Astrocyte (in vitro differentiated cells and primary cell): ENCODE measurements around the gene LZTS3. TPM values are rescaled to one million over a fixed set of nuclear protein-coding genes. Genes with fewer than 3 reads are reported as not detected.

Experiments
- DNase-seq: peaks from one replicate; pipeline ENCODE4 v3.0.0-alpha.2; 2010; ENCODE audit warnings: low read depth
- FAIRE-seq: peaks from 2 replicates; lab custom pipeline; 2011; peaks lifted over from hg19 to GRCh38; lab: Jason Lieb, UNC
- H2AFZ ChIP-seq: 2 replicates; pipeline ENCODE4 v1.6.0; 2012; ENCODE audit warnings: low read depth, low read length, inconsistent platforms
- H3K27ac ChIP-seq: 2 replicates; pipeline ENCODE4 v1.5.1; 2011; ENCODE audit warnings: low read depth, low read length, inconsistent platforms
- H3K27me3 ChIP-seq: 2 replicates; pipeline ENCODE4 v1.6.0; 2011; ENCODE audit warnings: low read length, inconsistent platforms; ENCODE audit not compliant: insufficient read depth
- H3K36me3 ChIP-seq: 2 replicates; pipeline ENCODE4 v1.5.1; 2011; ENCODE audit warnings: low read length, inconsistent platforms; ENCODE audit not compliant: insufficient read depth
- H3K4me1 ChIP-seq: 2 replicates; pipeline ENCODE4 v1.5.1; 2011; ENCODE audit warnings: low read length, inconsistent platforms; ENCODE audit not compliant: insufficient read depth
- H3K4me2 ChIP-seq: 2 replicates; pipeline ENCODE4 v1.6.0; 2012; ENCODE audit warnings: low read length, inconsistent platforms
- H3K4me3 ChIP-seq: 2 replicates; pipeline ENCODE4 v1.5.1; 2011; ENCODE audit warnings: low read depth, mild to moderate bottlenecking, low read length, inconsistent platforms; ENCODE audit not compliant: insufficient read depth
- H3K79me2 ChIP-seq: 2 replicates; pipeline ENCODE4 v1.6.0; 2012; ENCODE audit warnings: mild to moderate bottlenecking, low read length, inconsistent platforms; ENCODE audit not compliant: insufficient read depth
- H3K9ac ChIP-seq: 2 replicates; pipeline ENCODE4 v1.6.0; 2012; ENCODE audit warnings: mild to moderate bottlenecking, low read length, inconsistent platforms
- H3K9me3 ChIP-seq: 2 replicates; pipeline ENCODE4 v1.5.1; 2012; ENCODE audit warnings: low read depth, mild to moderate bottlenecking, low read length, inconsistent platforms; ENCODE audit not compliant: insufficient read depth
- H4K20me1 ChIP-seq: 2 replicates; pipeline ENCODE4 v1.6.0; 2012; ENCODE audit warnings: low read length, inconsistent platforms; ENCODE audit not compliant: insufficient read depth
- H3K27ac Mint-ChIP-seq: one replicate; pipeline ENCODE4 v1.8.0; 2021; ENCODE audit warnings: mild to moderate bottlenecking, mixed read lengths; ENCODE audit not compliant: unreplicated experiment
- H3K27me3 Mint-ChIP-seq: one replicate; pipeline ENCODE4 v1.8.0; 2021; ENCODE audit warnings: low read depth, mixed read lengths; ENCODE audit not compliant: unreplicated experiment
- H3K36me3 Mint-ChIP-seq: one replicate; pipeline ENCODE4 v1.8.0; 2021; ENCODE audit warnings: low read depth, mixed read lengths; ENCODE audit not compliant: unreplicated experiment
- H3K4me1 Mint-ChIP-seq: one replicate; pipeline ENCODE4 v1.8.0; 2021; ENCODE audit warnings: low read depth, mixed read lengths; ENCODE audit not compliant: unreplicated experiment
- H3K4me3 Mint-ChIP-seq: one replicate; pipeline ENCODE4 v1.8.0; 2021; ENCODE audit warnings: mild to moderate bottlenecking, moderate library complexity, mixed read lengths; ENCODE audit not compliant: unreplicated experiment
- H3K9me3 Mint-ChIP-seq: one replicate; pipeline ENCODE4 v1.8.0; 2021; ENCODE audit warnings: mild to moderate bottlenecking, mixed read lengths; ENCODE audit not compliant: unreplicated experiment
- CTCF ChIP-seq: IDR thresholded peaks from 2 replicates; pipeline ENCODE4 v1.5.1; 2011; ENCODE audit warnings: low read depth, mild to moderate bottlenecking, inconsistent platforms, low read length, moderate library complexity; ENCODE audit not compliant: insufficient read depth
- EZH2 ChIP-seq: IDR thresholded peaks from 2 replicates; pipeline ENCODE4 v1.6.1; 2012; ENCODE audit warnings: mild to moderate bottlenecking, low read length, inconsistent platforms; ENCODE audit not compliant: insufficient read depth
- total RNA-seq: library from RNA; stranded (reverse); gene quantifications from 2 replicates; pipeline ENCODE4 v1.2.1, GENCODE V29; 2021

LZTS3 gene
- total RNA-seq, 1 donor from 2014 or later = 12.6 TPM

- no peaks in the 10 kb centered on the region for H3K27me3 ChIP-seq
- H3K4me3 Mint-ChIP-seq = no peak overlapping the region
- DNase-seq = no peak
- H3K9me3 Mint-ChIP-seq = no peaks in the 10 kb centered on the region
- peaks cover 20% of the 10 kb centered on the region for H3K36me3 Mint-ChIP-seq
- no peaks in the 10 kb centered on the region for H3K4me1 Mint-ChIP-seq
- H3K4me3 ChIP-seq = no peak overlapping the region
- peaks cover 3% of the 10 kb centered on the region for H3K36me3 ChIP-seq
- H4K20me1 ChIP-seq = peaks cover 7% of the 10 kb centered on the region
- no peak overlapping the region for H2AFZ ChIP-seq
- no peak overlapping the region for H3K9ac ChIP-seq
- no peak overlapping the region for H3K27ac Mint-ChIP-seq
- no peak for TF ChIP-seq CTCF
- no peak for TF ChIP-seq EZH2
- no peaks in the 10 kb centered on the region for H3K9me3 ChIP-seq
- no peaks in the 10 kb centered on the region for H3K27me3 Mint-ChIP-seq
- no peak overlapping the region for H3K4me2 ChIP-seq
- no peak for FAIRE-seq
- H3K79me2 ChIP-seq = peaks cover 21% of the 10 kb centered on the region
- no peak overlapping the region for H3K27ac ChIP-seq
- H3K4me1 ChIP-seq = peaks cover 9% of the 10 kb centered on the region
These were observed 26.8 kb upstream of the LZTS3 start for GRCh38 chr20:3199976-3200755.

GRCh38 chr20:3199206-3199605 lies 25.9 kb upstream of the LZTS3 start:
- Mint-ChIP-seq H3K27me3 (no peaks in the 10 kb centered on the region), H3K9me3 (no peaks in the 10 kb centered on the region), H3K4me3 (no peak overlapping the region), H3K36me3 (peaks cover 21% of the 10 kb centered on the region), H3K4me1 (no peaks in the 10 kb centered on the region), H3K27ac (no peak overlapping the region)
- H3K9ac ChIP-seq = no peak overlapping the region
- H3K4me2 ChIP-seq = no peak overlapping the region
- H3K4me1 ChIP-seq = peaks cover 9% of the 10 kb centered on the region
- no peak overlapping the region for H3K4me3 ChIP-seq
- no peaks in the 10 kb centered on the region for H3K27me3 ChIP-seq
- no peak overlapping the region for H3K27ac ChIP-seq
- FAIRE-seq (no peak), DNase-seq (no peak)
- peaks cover 7% of the 10 kb centered on the region for H4K20me1 ChIP-seq
- no peak for TF ChIP-seq CTCF
- no peak for TF ChIP-seq EZH2
- H3K9me3 ChIP-seq = no peaks in the 10 kb centered on the region
- peaks cover 20% of the 10 kb centered on the region for H3K79me2 ChIP-seq
- H2AFZ ChIP-seq = no peak overlapping the region
- H3K36me3 ChIP-seq = peaks cover 3% of the 10 kb centered on the region

DNA sequence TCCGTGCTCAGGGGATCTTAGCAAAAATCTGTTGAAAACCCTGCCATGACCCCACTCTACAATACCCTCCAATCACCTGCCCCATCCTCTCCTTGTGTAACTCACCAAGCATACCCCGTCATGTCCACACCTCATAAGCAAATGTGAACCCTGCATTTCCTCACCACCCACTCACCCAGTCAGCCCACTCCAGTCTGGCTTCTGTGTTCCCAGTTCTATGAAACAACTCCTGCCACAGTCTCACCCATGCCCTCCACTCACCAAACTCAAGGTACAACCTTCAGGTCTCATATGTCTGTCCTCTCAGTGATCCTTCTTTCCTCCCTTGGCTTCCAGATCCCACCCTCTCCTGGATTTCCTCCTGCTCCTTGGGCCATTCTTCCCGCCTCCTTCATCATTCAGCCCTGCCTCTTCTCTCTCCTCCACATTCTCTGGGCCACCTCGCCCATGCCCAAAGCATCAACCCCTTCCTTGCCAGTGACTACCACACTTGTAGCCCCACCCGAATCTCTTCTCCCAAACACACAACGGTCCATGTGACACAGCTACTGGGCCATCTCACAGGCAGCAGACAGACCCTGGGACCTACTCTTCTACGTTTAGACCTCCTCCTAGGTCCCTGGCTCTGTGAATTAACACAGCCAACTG lies 22.4 kb upstream of the LZTS3 start:
- Mint-ChIP-seq H3K27me3 (no peaks in the 10 kb centered on the region), H3K27ac (no peak overlapping the region), H3K4me3 (no peak overlapping the region), H3K9me3 (no peaks in the 10 kb centered on the region), H3K4me1 (no peaks in the 10 kb centered on the region), H3K36me3 (peaks cover 41% of the 10 kb centered on the region)
- H3K4me3 ChIP-seq = no peak overlapping the region
- TF ChIP-seq CTCF (no peak), EZH2 (no peak)
- H2AFZ ChIP-seq = no peak overlapping the region
- no peak overlapping the region for H3K9ac ChIP-seq
- H3K27ac ChIP-seq = no peak overlapping the region
- no peak overlapping the region for H3K4me2 ChIP-seq
- peaks cover 17% of the 10 kb centered on the region for H3K36me3 ChIP-seq
- no peaks in the 10 kb centered on the region for H3K9me3 ChIP-seq
- peaks cover 7% of the 10 kb centered on the region for H4K20me1 ChIP-seq
- no peaks in the 10 kb centered on the region for H3K27me3 ChIP-seq
- DNase-seq (no peak), FAIRE-seq (no peak)
- H3K79me2 ChIP-seq = no peaks in the 10 kb centered on the region
- no peaks in the 10 kb centered on the region for H3K4me1 ChIP-seq
